ENCODE data around the gene SGPP2.

The SGPP2 gene

GRCh38 chr2:222595581-222595980 is 171.2 kb downstream of the SGPP2 start:
- Histone ChIP-seq H3K4me3 (ENCODE audit: low read depth in 1 of 2, low read length in 1 of 2) (no peak overlapping the region), H3K36me3 (peaks cover 23% of the 10 kb centered on the region), H3K4me1 (ENCODE audit: control insufficient read depth in 1 of 2, insufficient read depth in 1 of 2, low read depth in 1 of 2, low read length in 1 of 2) (no peaks in the 10 kb centered on the region), H3K9me3 (no peaks in the 10 kb centered on the region), H3K27ac (no peak overlapping the region), H3K27me3 (no peaks in the 10 kb centered on the region)
- no peak for TF ChIP-seq CTCF (IDR thresholded peaks at IDR 0.05)

- no peaks in the 10 kb centered on the region for H3K4me1 ChIP-seq (ENCODE audit: control insufficient read depth in 1 of 2, insufficient read depth in 1 of 2, low read depth in 1 of 2, low read length in 1 of 2)
- no peaks in the 10 kb centered on the region for H3K27me3 ChIP-seq
- no peak for TF ChIP-seq CTCF (IDR thresholded peaks at IDR 0.05)
- H3K9me3 ChIP-seq = no peaks in the 10 kb centered on the region
- no peak overlapping the region for H3K4me3 ChIP-seq (ENCODE audit: low read depth in 1 of 2, low read length in 1 of 2)
- peaks cover 23% of the 10 kb centered on the region for H3K36me3 ChIP-seq
- no peak overlapping the region for H3K27ac ChIP-seq
Observed at GRCh38 chr2:222598611-222599010, 174.3 kb downstream of the SGPP2 start.

- Histone ChIP-seq H3K4me3 (ENCODE audit: low read depth in 1 of 2, low read length in 1 of 2) (no peak overlapping the region), H3K27me3 (no peaks in the 10 kb centered on the region), H3K4me1 (ENCODE audit: control insufficient read depth in 1 of 2, insufficient read depth in 1 of 2, low read depth in 1 of 2, low read length in 1 of 2) (no peaks in the 10 kb centered on the region), H3K27ac (no peak overlapping the region), H3K9me3 (no peaks in the 10 kb centered on the region), H3K36me3 (peaks cover 9% of the 10 kb centered on the region)
- no peak for TF ChIP-seq CTCF (IDR thresholded peaks at IDR 0.05)
Observed at GRCh38 chr2:222603501-222603900, 179.2 kb downstream of the SGPP2 start.

GRCh38 chr2:222604749-222605515 is 180.6 kb downstream of the SGPP2 start:
- Histone ChIP-seq H3K27me3 (no peaks in the 10 kb centered on the region), H3K4me3 (ENCODE audit: low read depth in 1 of 2, low read length in 1 of 2) (no peak overlapping the region), H3K36me3 (no peaks in the 10 kb centered on the region), H3K9me3 (no peaks in the 10 kb centered on the region), H3K4me1 (ENCODE audit: control insufficient read depth in 1 of 2, insufficient read depth in 1 of 2, low read depth in 1 of 2, low read length in 1 of 2) (no peaks in the 10 kb centered on the region), H3K27ac (no peak overlapping the region)
- TF ChIP-seq CTCF (IDR thresholded peaks at IDR 0.05) = no peak

GRCh38 chr2:222606306-222606705 is 182.0 kb downstream of the SGPP2 start:
- no peak for TF ChIP-seq CTCF (IDR thresholded peaks at IDR 0.05)
- Histone ChIP-seq H3K36me3 (no peaks in the 10 kb centered on the region), H3K4me1 (ENCODE audit: control insufficient read depth in 1 of 2, insufficient read depth in 1 of 2, low read depth in 1 of 2, low read length in 1 of 2) (peaks cover under 1 to 2% of the 10 kb centered on the region in 2 experiments), H3K4me3 (ENCODE audit: low read depth in 1 of 2, low read length in 1 of 2) (no peak overlapping the region), H3K27ac (no peak overlapping the region), H3K9me3 (no peaks in the 10 kb centered on the region), H3K27me3 (no peaks in the 10 kb centered on the region)

All from neutrophil (primary cell).